Breast epithelium (tissue), 3 donors: ENCODE results near the gene PRSS33.

Experiments used
- CTCF ChIP-seq, 3 donors: fragments of 450-650 bp; IDR thresholded peaks; one replicate each; pipeline ENCODE4 v1.5.1; 2016 to 2017; ENCODE audit warnings: antibody characterized with exemption in 3 of 3, mild to moderate bottlenecking in 3 of 3, moderate library complexity in 3 of 3
- POLR2A ChIP-seq: fragments of 450-650 bp; IDR thresholded peaks from one replicate; pipeline ENCODE4 v1.6.1; 2016; ENCODE audit warnings: antibody characterized with exemption, mild to moderate bottlenecking, moderate library complexity

- no peak for TF ChIP-seq CTCF (IDR thresholded peaks at IDR 0.05)
- TF ChIP-seq POLR2A = no peak
Observed at GRCh38 chr16:2820836-2821486, 33.6 kb upstream of the PRSS33 start.
